H1 (cell line): ENCODE measurements around the gene JDP2. TPM values are rescaled to one million over a fixed set of nuclear protein-coding genes. Genes with fewer than 3 reads are reported as not detected.

Experiments used
- EGR1 ChIP-seq: IDR thresholded peaks from 2 replicates; pipeline ENCODE4 v1.6.1; 2011; ENCODE audit warnings: low read depth, low read length, borderline replicate concordance
- NANOG ChIP-seq: IDR thresholded peaks from 2 replicates; pipeline ENCODE4 v1.6.1; 2011; ENCODE audit warnings: low read length, low read depth, mild to moderate bottlenecking, inconsistent platforms; ENCODE audit not compliant: insufficient read depth, poor library complexity, severe bottlenecking
- NRF1 ChIP-seq: IDR thresholded peaks from 2 replicates; pipeline ENCODE4 v1.6.1; 2011; ENCODE audit warnings: mild to moderate bottlenecking, low read depth, low read length, improper control_type of control experiment
- POU5F1 ChIP-seq: IDR thresholded peaks from 2 replicates; pipeline ENCODE4 v1.6.1; 2011; ENCODE audit warnings: low read depth, mild to moderate bottlenecking, low read length, moderate library complexity
- RBBP5 ChIP-seq: IDR thresholded peaks from 2 replicates; pipeline ENCODE4 v1.7.1; 2012; ENCODE audit warnings: low read depth, mild to moderate bottlenecking, inconsistent platforms, low read length, moderate library complexity, borderline replicate concordance
- SP1 ChIP-seq: IDR thresholded peaks from 2 replicates; pipeline ENCODE4 v1.6.1; 2011; ENCODE audit warnings: low read depth, low read length
- polyA plus RNA-seq, 7 experiments: library from polyadenylated mRNA; depleted of rRNA in 3 of 7; stranded (reverse) in 5 of 7; unstranded in 2 of 7; fragments of >200 nt in 5 of 7; fragments of 200-250 nt in 2 of 7; gene quantifications; 1 replicate in 5 of 7; 2 replicates in 1 of 7; 4 replicates in 1 of 7; pipeline versions ENCODE4 v1.2.1 to v1.2.3, GENCODE V29; 2011 to 2013; ENCODE audit warnings: missing spikeins in 2 of 7, mixed read lengths in 2 of 7
- total RNA-seq: library from RNA; stranded (reverse); fragmentation: NEBNext Ultra II Directional; extraction: Animal tissue kit (Norgen Biotek cat#: 25700); gene quantifications from 2 replicates; pipeline ENCODE4 v1.2.1, GENCODE V29; 2021
- TF ChIP-seq, protein P1 (sequence below): IDR thresholded peaks from 2 replicates; pipeline ENCODE4 v1.6.1; 2011; ENCODE audit warnings: low read depth, mild to moderate bottlenecking, low read length; ENCODE audit not compliant: insufficient read depth

JDP2 gene
- total and polyA plus RNA-seq, 2 of the 8 experiments (the other 6 are each of a cell fraction or from before 2014, with no cell fraction given): 8.9 to 27.2 TPM

DNA sequence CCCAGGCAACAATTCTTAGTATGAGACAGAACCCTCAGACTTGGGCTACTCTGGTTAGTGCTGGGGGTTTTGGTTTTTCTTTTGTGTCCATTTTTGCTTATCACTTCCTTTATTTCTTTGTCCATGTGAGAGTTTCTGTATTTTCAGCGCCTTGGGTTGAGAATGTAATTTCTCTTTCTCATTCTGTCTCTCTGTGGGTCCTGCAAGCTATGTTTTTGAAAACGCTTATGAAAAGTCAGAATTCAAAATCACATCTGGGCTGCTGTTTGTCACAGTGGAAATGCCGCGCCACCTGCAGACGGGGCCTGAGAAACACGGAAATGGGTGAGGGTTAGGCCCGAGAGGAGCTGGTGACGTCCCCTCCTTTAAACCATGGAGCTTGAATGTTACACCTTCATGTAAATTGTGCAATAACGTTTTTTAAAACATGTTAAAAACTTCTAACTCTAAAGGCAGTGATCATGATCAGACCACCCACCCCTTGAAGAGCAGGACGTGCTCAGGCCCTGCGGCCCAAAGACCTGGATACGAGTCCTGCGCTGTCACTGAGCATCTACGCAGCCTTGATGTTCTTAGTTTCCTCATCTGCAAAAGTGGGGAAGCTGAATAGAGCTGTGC lies 26.1 kb downstream of the JDP2 start (continued):
- TF ChIP-seq NANOG: no peak
- no peak for TF ChIP-seq NRF1
- TF ChIP-seq SP1: no peak
- TF ChIP-seq RBBP5: no peak
- TF ChIP-seq EGR1: no peak
- TF ChIP-seq POU5F1: no peak
- TF ChIP-seq, protein P1, sequence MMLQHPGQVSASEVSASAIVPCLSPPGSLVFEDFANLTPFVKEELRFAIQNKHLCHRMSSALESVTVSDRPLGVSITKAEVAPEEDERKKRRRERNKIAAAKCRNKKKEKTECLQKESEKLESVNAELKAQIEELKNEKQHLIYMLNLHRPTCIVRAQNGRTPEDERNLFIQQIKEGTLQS: no peak
